NB4 (cell line): ENCODE results near the gene ALCAM.

Source experiments
- DNase-seq: peaks from one replicate; pipeline ENCODE4 v3.0.0; 2010; ENCODE audit warnings: low read depth
- H3K4me3 ChIP-seq: one replicate; pipeline ENCODE4 v1.5.1; 2011; ENCODE audit warnings: mild to moderate bottlenecking, low read depth, low read length, moderate library complexity
- CTCF ChIP-seq: IDR thresholded peaks from one replicate; pipeline ENCODE4 v1.5.1; 2012; ENCODE audit warnings: low read depth, low read length
- MAX ChIP-seq: IDR thresholded peaks from 2 replicates; pipeline ENCODE4 v1.6.1; 2011; ENCODE audit warnings: low read depth, low read length
- MYC ChIP-seq: IDR thresholded peaks from 2 replicates; pipeline ENCODE4 v1.6.1; 2011; ENCODE audit warnings: low read depth, low read length
- POLR2A ChIP-seq: IDR thresholded peaks from 2 replicates; pipeline ENCODE4 v1.6.1; 2011; ENCODE audit warnings: mild to moderate bottlenecking; ENCODE audit not compliant: insufficient read length; ENCODE audit errors: extremely low read depth

The ALCAM gene

GRCh38 chr3:105528955-105529354, 162.2 kb downstream of the ALCAM start:
- TF ChIP-seq CTCF = no peak
- no peak for DNase-seq
- no peak overlapping the region for H3K4me3 ChIP-seq

- no peak for TF ChIP-seq CTCF
- H3K4me3 ChIP-seq = no peak overlapping the region
- no peak for DNase-seq
Observed at GRCh38 chr3:105529456-105529855, 162.7 kb downstream of the ALCAM start.

- TF ChIP-seq POLR2A (no peak), CTCF (no peak), MYC (no peak), MAX (no peak)
- H3K4me3 ChIP-seq = no peak overlapping the region
- DNase-seq = no peak
Observed at GRCh38 chr3:105532251-105532650, 165.5 kb downstream of the ALCAM start.

- DNase-seq = no peak
- TF ChIP-seq POLR2A = no peak
- no peak for TF ChIP-seq CTCF
- no peak for TF ChIP-seq MYC
- TF ChIP-seq MAX = no peak
- no peak overlapping the region for H3K4me3 ChIP-seq
Observed at GRCh38 chr3:105533960-105534359, 167.3 kb downstream of the ALCAM start.

GRCh38 chr3:105534491-105534890, 167.8 kb downstream of the ALCAM start:
- H3K4me3 ChIP-seq = no peak overlapping the region
- DNase-seq = no peak
- TF ChIP-seq POLR2A (no peak), MAX (no peak), MYC (no peak), CTCF (no peak)

GRCh38 chr3:105537371-105538080, 170.8 kb downstream of the ALCAM start:
- no peak for DNase-seq
- TF ChIP-seq CTCF (no peak), MYC (no peak), POLR2A (no peak), MAX (no peak)

More at GRCh38 chr3:105537371-105538080, 170.8 kb downstream of the ALCAM start:
- no peak overlapping the region for H3K4me3 ChIP-seq
